GM23248 (cell line): ENCODE measurements around the gene KRTDAP. TPM values are rescaled to one million over a fixed set of nuclear protein-coding genes. Genes with fewer than 3 reads are reported as not detected.

ENCODE experiments used
- DNase-seq: peaks from one replicate; pipeline ENCODE4 v3.0.0-alpha.2; 2015
- H2AFZ ChIP-seq: fragments of 200-600 bp; sonication (generic); 2 replicates; pipeline ENCODE4 v1.6.1; 2016; ENCODE audit warnings: antibody characterized with exemption
- H3F3A ChIP-seq: fragments of 200-600 bp; sonication (generic); 2 replicates; pipeline ENCODE4 v1.6.1; 2016; ENCODE audit warnings: mild to moderate bottlenecking, antibody characterized with exemption, mixed run types; ENCODE audit not compliant: insufficient read depth
- H3K27ac ChIP-seq: fragments of 200-600 bp; sonication (generic); 2 replicates; pipeline ENCODE4 v1.5.1; 2016; ENCODE audit warnings: mild to moderate bottlenecking
- H3K27me3 ChIP-seq: fragments of 200-600 bp; sonication (generic); replicated peaks from 2 replicates; pipeline ENCODE4 v1.6.1; 2016; ENCODE audit warnings: mild to moderate bottlenecking; ENCODE audit not compliant: insufficient read depth
- H3K36me3 ChIP-seq: fragments of 200-600 bp; sonication (generic); 2 replicates; pipeline ENCODE4 v1.6.1; 2016; ENCODE audit warnings: low read depth, mild to moderate bottlenecking
- H3K4me1 ChIP-seq: fragments of 200-600 bp; sonication (generic); 2 replicates; pipeline ENCODE4 v1.6.1; 2016; ENCODE audit warnings: mild to moderate bottlenecking; ENCODE audit not compliant: insufficient read depth
- H3K4me2 ChIP-seq: fragments of 200-600 bp; sonication (generic); one replicate; pipeline ENCODE4 v1.6.1; 2016; ENCODE audit warnings: mild to moderate bottlenecking; ENCODE audit not compliant: unreplicated experiment
- H3K4me3 ChIP-seq: fragments of 200-600 bp; sonication (generic); 2 replicates; pipeline ENCODE4 v1.5.1; 2016; ENCODE audit warnings: mild to moderate bottlenecking
- H3K79me2 ChIP-seq: fragments of 200-600 bp; sonication (generic); 2 replicates; pipeline ENCODE4 v1.6.1; 2016; ENCODE audit warnings: mild to moderate bottlenecking; ENCODE audit not compliant: insufficient read depth
- H3K9ac ChIP-seq: fragments of 200-600 bp; sonication (generic); 2 replicates; pipeline ENCODE4 v1.6.1; 2016; ENCODE audit warnings: mild to moderate bottlenecking
- H3K9me2 ChIP-seq: fragments of 200-600 bp; sonication (generic); 2 replicates; pipeline ENCODE4 v1.6.1; 2016; ENCODE audit warnings: mixed run types, mild to moderate bottlenecking, moderate library complexity; ENCODE audit not compliant: insufficient read depth
- H3K9me3 ChIP-seq: fragments of 200-600 bp; sonication (generic); one replicate; pipeline ENCODE4 v1.6.1; 2017; ENCODE audit warnings: low read depth
- H4K20me1 ChIP-seq: fragments of 200-600 bp; sonication (generic); 2 replicates; pipeline ENCODE4 v1.6.0; 2016; ENCODE audit not compliant: insufficient read depth
- EZH2 ChIP-seq: fragments of 200-600 bp; sonication (generic); IDR thresholded peaks from 2 replicates; pipeline ENCODE4 v1.6.1; 2018; ENCODE audit warnings: antibody characterized with exemption, mild to moderate bottlenecking; ENCODE audit not compliant: insufficient read depth, poor library complexity, severe bottlenecking
- EZH2phosphoT487 ChIP-seq: fragments of 200-600 bp; sonication (generic); IDR thresholded peaks from 2 replicates; pipeline ENCODE4 v1.6.1; 2018; ENCODE audit warnings: antibody characterized with exemption, moderate library complexity, mild to moderate bottlenecking, low read depth; ENCODE audit not compliant: insufficient read depth
- WGBS, 2 experiments: methylation state at CpG; one replicate each; pipeline ENCODE4 v1.1.6; 2015 to 2017; ENCODE audit warnings: low lambda C conversion rate in 2 of 2, low coverage in 1 of 2; ENCODE audit errors: missing lambda C conversion rate in 2 of 2; 5-methylcytosine and 5-hydroxymethylcytosine counted together
- in situ Hi-C: fragments of 300-500 bp; cut with MboI; formaldehyde crosslinking; loops from 2 replicates; pipeline ENCODE4 v1.15.0; 2020
- polyA plus RNA-seq: library from polyadenylated mRNA; unstranded; fragments of >200 nt; fragmentation: Nextera tagmentation; extraction: Ambion mirVana; gene quantifications from 2 replicates; pipeline ENCODE4 v1.2.1, GENCODE V29; 2016
- total RNA-seq: library from RNA; depleted of rRNA; stranded (reverse); fragments of >200 nt; shearing (Covaris generic); gene quantifications from 2 replicates; pipeline ENCODE4 v1.2.3, GENCODE V29; 2014; rRNA removed

KRTDAP gene, protein sequence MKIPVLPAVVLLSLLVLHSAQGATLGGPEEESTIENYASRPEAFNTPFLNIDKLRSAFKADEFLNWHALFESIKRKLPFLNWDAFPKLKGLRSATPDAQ
- total RNA-seq (not detected in 2 replicates), polyA plus RNA-seq (not detected in 2 replicates)

DNA sequence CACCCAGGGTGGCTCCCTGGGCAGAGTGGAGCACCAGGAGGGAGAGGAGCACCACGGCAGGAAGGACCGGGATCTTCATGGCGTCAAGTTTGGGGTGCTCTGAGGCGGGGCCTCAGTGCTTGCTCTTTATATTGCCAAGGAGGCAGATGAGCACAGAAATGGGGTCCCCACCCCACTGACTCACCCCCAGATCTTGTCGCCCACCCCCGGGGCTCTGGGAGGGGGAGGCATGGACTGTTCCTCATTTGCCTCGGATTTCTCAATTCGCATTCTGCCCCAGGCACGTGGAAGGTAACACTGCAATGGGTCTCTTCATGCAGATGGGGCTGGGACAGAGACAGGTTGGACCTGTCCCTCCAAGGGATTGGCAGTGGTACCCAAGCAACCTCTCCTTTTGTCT lies at the start of gene KRTDAP:
TSS of gene KRTDAP (minus strand) at position 101 of the 400 bp plus-strand sequence. CDS start at position 79, 22 bp downstream.
- H3K4me3 ChIP-seq, result no peak within 1 kb of the TSS
- H3K27me3 ChIP-seq, result peaks cover 39% of the 10 kb centered on the region
- H3K9me2 ChIP-seq, result no peaks in the 10 kb centered on the region
- H4K20me1 ChIP-seq, result no peaks in the 10 kb centered on the region
- no peak within 1 kb of the TSS for H2AFZ ChIP-seq
- no peaks in the 10 kb centered on the region for H3K9me3 ChIP-seq
- no peaks in the 10 kb centered on the region for H3K79me2 ChIP-seq
- 62% methylated on average over 9 of the region's 9 CpGs for WGBS, 2 experiments
- no peak within 1 kb of the TSS for H3K9ac ChIP-seq
- H3F3A ChIP-seq, result no peaks in the 10 kb centered on the region
- H3K4me1 ChIP-seq, result no peaks in the 10 kb centered on the region
- no peak within 1 kb of the TSS for H3K4me2 ChIP-seq
- H3K36me3 ChIP-seq, result no peaks in the 10 kb centered on the region
- TF ChIP-seq EZH2phosphoT487 (no peak), EZH2 (no peak)
- no peak within 1 kb of the TSS for H3K27ac ChIP-seq
- in situ Hi-C loops, result loop anchor here (10.0 kb wide), 1 partner anchor 136 kb away; the partner anchor contains the start of gene FFAR3
- DNase-seq, result no peak

GRCh38 chr19:35539850-35540249 lies 49.6 kb upstream of the KRTDAP start:
- Histone ChIP-seq H2AFZ (no peak overlapping the region), H3K9me2 (no peaks in the 10 kb centered on the region), H3K4me2 (no peak overlapping the region), H3F3A (no peaks in the 10 kb centered on the region), H3K27me3 (no peaks in the 10 kb centered on the region), H3K79me2 (peaks cover 10% of the 10 kb centered on the region; the same call in 1 of the 2 replicates), H4K20me1 (no peaks in the 10 kb centered on the region), H3K27ac (no peak overlapping the region), H3K4me3 (no peak overlapping the region), H3K9me3 (no peaks in the 10 kb centered on the region), H3K4me1 (no peaks in the 10 kb centered on the region), H3K9ac (no peak overlapping the region), H3K36me3 (no peaks in the 10 kb centered on the region)
- in situ Hi-C loops, result no loop called here
- TF ChIP-seq EZH2phosphoT487 (no peak), EZH2 (no peak)
- DNase-seq, result no peak
- WGBS, 2 experiments, result 93 to 97% methylated on average over 9 to 12 of the region's 12 CpGs

DNA sequence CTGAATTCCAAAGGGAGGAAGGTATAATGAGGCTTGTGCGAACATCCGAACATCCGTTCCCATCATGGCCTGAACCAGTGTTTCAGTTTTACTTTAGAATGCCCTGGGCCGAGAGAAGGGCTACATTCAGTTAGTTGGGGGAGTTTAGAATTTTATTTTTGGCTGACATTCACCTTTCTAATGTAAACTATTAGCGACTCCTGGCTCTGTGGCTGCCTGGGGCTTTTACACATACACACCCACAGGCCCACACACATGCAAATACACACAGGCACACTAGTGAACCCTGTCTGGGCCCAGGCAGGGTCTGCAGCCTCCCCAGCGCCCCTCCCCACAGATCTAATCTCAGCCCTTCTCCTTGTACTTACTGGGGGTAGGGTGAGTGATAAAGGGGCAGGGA lies 49.0 kb upstream of the KRTDAP start:
- no peaks in the 10 kb centered on the region for H3K36me3 ChIP-seq
- no peaks in the 10 kb centered on the region for H3F3A ChIP-seq
- no peak for TF ChIP-seq EZH2
- no peak for TF ChIP-seq EZH2phosphoT487
- no peak overlapping the region for H3K4me3 ChIP-seq
- no peaks in the 10 kb centered on the region for H3K9me2 ChIP-seq
- no peak overlapping the region for H3K27ac ChIP-seq
- in situ Hi-C loops, result no loop called here
- H3K4me1 ChIP-seq, result no peaks in the 10 kb centered on the region
- H4K20me1 ChIP-seq, result no peaks in the 10 kb centered on the region
- no peaks in the 10 kb centered on the region for H3K27me3 ChIP-seq
- 77 to 90% methylated on average over 6 of the region's 6 CpGs for WGBS, 2 experiments
- H3K9me3 ChIP-seq, result no peaks in the 10 kb centered on the region
- no peak overlapping the region for H3K4me2 ChIP-seq
- H3K79me2 ChIP-seq, result peaks cover 5% of the 10 kb centered on the region; the same call in 1 of the 2 replicates
- no peak overlapping the region for H2AFZ ChIP-seq
- no peak overlapping the region for H3K9ac ChIP-seq
- DNase-seq, result no peak

DNA sequence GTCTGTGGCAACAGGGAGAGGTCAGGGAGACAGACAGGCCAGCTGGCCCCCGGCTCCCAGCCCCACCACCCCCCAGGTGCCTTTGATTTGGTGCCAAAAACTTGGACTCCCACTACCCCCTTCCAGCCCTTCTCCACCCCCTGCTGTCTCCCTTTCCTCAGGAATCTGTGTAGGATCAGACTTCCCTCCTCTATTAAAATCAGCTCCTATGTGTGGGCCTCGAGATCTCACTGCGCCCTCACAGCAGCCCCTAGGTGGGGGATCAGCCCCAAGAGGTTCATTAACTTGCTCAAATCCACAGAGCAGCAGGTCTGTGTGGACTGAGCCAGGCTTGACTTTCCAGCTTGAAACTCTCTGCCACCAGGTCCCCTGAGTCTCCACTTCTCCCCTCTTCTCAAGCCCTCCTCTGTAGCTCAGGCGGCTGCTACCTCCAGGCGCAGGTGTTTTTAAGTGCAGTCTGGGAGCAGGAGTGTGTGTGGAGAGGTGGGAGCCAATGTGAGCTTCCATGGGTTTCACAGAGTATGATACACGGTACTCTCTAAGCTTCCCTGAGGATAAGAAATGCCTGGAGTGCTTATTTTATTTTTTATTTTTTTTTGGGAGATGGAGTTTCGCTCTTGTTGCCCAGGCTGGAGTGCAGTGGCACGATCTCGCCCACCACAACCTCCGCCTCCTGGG lies 44.7 kb upstream of the KRTDAP start:
- in situ Hi-C loops, result no loop called here
- 53 to 55% methylated on average over 10 of the region's 10 CpGs for WGBS, 2 experiments

More for the DNA sequence above, 44.7 kb upstream of the KRTDAP start:
- no peaks in the 10 kb centered on the region for H3K9me2 ChIP-seq
- no peak overlapping the region for H3K4me3 ChIP-seq
- no peak for DNase-seq
- no peaks in the 10 kb centered on the region for H3K36me3 ChIP-seq
- H3K27me3 ChIP-seq, result no peaks in the 10 kb centered on the region
- no peaks in the 10 kb centered on the region for H4K20me1 ChIP-seq
- no peaks in the 10 kb centered on the region for H3K79me2 ChIP-seq
- no peaks in the 10 kb centered on the region for H3K4me1 ChIP-seq
- H3K9me3 ChIP-seq, result no peaks in the 10 kb centered on the region
- no peak for TF ChIP-seq EZH2phosphoT487
- no peak for TF ChIP-seq EZH2
- H3F3A ChIP-seq, result no peaks in the 10 kb centered on the region
- H3K27ac ChIP-seq, result no peak overlapping the region
- no peak overlapping the region for H2AFZ ChIP-seq
- no peak overlapping the region for H3K9ac ChIP-seq
- no peak overlapping the region for H3K4me2 ChIP-seq
